CD4-positive, alpha-beta T cell (primary cell): ENCODE measurements around the gene SH3D19. TPM values are rescaled to one million over a fixed set of nuclear protein-coding genes. Genes with fewer than 3 reads are reported as not detected.

ENCODE experiments used
- ATAC-seq: fragments of 200-7000 bp; cut with Tn5 transposase; one replicate; pipeline ENCODE4 v1.10.0; 2022; ENCODE audit warnings: mild to moderate bottlenecking; ENCODE audit not compliant: poor library complexity
- CTCF ChIA-PET: fragments of 350-600 bp; sonication (Branson Sonifier 250); formaldehyde crosslinking; loops from one replicate; lab custom pipeline; 2021; ENCODE audit warnings: antibody characterized with exemption, inconsistent platforms; lab: Charles Lee
- POLR2A ChIA-PET: fragments of 350-600 bp; sonication (Branson Sonifier 250); formaldehyde crosslinking; loops from one replicate; lab custom pipeline; 2021; ENCODE audit warnings: antibody characterized with exemption, inconsistent platforms; lab: Charles Lee
- DNase-seq, 14 experiments: peaks; one replicate each; pipeline ENCODE4 v3.0.0-alpha.2; 2013 to 2020; ENCODE audit warnings: mixed read lengths in 2 of 14
- H3K27ac ChIP-seq, 2 donors: one replicate each; pipeline versions ENCODE4 v1.5.1 to v1.7.0; 2013; ENCODE audit warnings: low read length in 2 of 2, low read depth in 1 of 2, mild to moderate bottlenecking in 1 of 2
- H3K27me3 ChIP-seq, 2 experiments: 1 replicate in 1 of 2; 2 replicates in 1 of 2; pipeline versions ENCODE4 v1.6.1 to v1.7.0; 2013; ENCODE audit warnings: low read length in 2 of 2, control low read depth in 1 of 2, mild to moderate bottlenecking in 1 of 2, moderate library complexity in 1 of 2; ENCODE audit not compliant: insufficient read depth in 2 of 2, control insufficient read depth in 1 of 2
- H3K36me3 ChIP-seq: one replicate; pipeline ENCODE4 v1.6.1; 2013; ENCODE audit warnings: low read length, control low read depth; ENCODE audit not compliant: insufficient read depth
- H3K4me1 ChIP-seq: one replicate; pipeline ENCODE4 v1.6.1; 2013; ENCODE audit warnings: low read length, control low read depth; ENCODE audit not compliant: insufficient read depth
- H3K4me3 ChIP-seq: one replicate; pipeline ENCODE4 v1.5.1; 2013; ENCODE audit warnings: mild to moderate bottlenecking, low read length, moderate library complexity
- H3K9me3 ChIP-seq, 2 experiments: 1 replicate in 1 of 2; 2 replicates in 1 of 2; pipeline versions ENCODE4 v1.6.1 to v1.7.0; 2013; ENCODE audit warnings: low read length in 2 of 2, mild to moderate bottlenecking in 2 of 2, control low read depth in 1 of 2, moderate library complexity in 1 of 2; ENCODE audit not compliant: control insufficient read depth in 1 of 2, insufficient read depth in 1 of 2
- H3K27ac Mint-ChIP-seq: one replicate; pipeline ENCODE4 v1.8.0; 2020; ENCODE audit warnings: mixed read lengths
- H3K27me3 Mint-ChIP-seq: one replicate; pipeline ENCODE4 v1.8.0; 2021; ENCODE audit warnings: mixed read lengths
- H3K36me3 Mint-ChIP-seq: one replicate; pipeline ENCODE4 v1.8.0; 2021; ENCODE audit warnings: low read depth, mixed read lengths
- H3K4me1 Mint-ChIP-seq: one replicate; pipeline ENCODE4 v1.8.0; 2021; ENCODE audit warnings: low read depth, mixed read lengths
- H3K4me3 Mint-ChIP-seq: one replicate; pipeline ENCODE4 v1.8.0; 2020; ENCODE audit warnings: mild to moderate bottlenecking, mixed read lengths
- H3K9me3 Mint-ChIP-seq: one replicate; pipeline ENCODE4 v1.8.0; 2020; ENCODE audit warnings: mixed read lengths
- intact Hi-C, 2 experiments: fragments of 100-400 bp; cut with DNase I in 1 of 2; cut with micrococcal nuclease in 1 of 2; formaldehyde crosslinking; loops; one replicate each; pipeline versions ENCODE4 v1.15.1 to v1.9.0; 2023 to 2025; cut with DNase I, micrococcal nuclease
- total RNA-seq, 174 experiments: library from RNA in 2 of 174; stranded (reverse) in 2 of 174; gene quantifications; one replicate each; pipeline ENCODE4 v1.2.3 and lab custom pipeline; 2021 to 2026
- TF ChIP-seq, protein P1 (sequence below): fragments of 200-600 bp; IDR thresholded peaks from one replicate; pipeline ENCODE4 v1.8.0; 2022; ENCODE audit warnings: antibody characterized with exemption, mild to moderate bottlenecking

Gene SH3D19
- total RNA-seq, 2 experiments from 2014 or later, result 0.27 TPM; not detected in 1

DNA sequence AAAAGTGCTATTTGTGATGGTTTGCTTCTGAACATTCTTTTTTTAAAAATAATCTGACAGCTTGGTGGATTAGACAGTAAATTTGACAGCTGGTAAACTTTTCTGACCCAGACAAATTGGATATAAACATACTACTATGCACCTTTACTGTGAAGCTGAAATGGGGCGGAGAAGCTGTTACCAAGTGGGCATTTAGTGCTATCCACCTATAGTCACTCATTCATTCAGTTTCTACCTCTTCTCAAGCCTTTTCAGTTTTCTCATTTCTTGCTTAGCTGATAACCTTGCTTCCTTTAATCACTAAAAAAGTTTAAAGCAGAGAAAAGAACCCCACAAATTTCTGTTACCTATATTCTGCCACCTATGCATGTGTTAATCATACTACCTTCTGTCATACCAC is 220.8 kb downstream of the SH3D19 start:
- H3K27ac ChIP-seq, result no peak overlapping the region
- intact Hi-C loops, result no loop called here

DNA sequence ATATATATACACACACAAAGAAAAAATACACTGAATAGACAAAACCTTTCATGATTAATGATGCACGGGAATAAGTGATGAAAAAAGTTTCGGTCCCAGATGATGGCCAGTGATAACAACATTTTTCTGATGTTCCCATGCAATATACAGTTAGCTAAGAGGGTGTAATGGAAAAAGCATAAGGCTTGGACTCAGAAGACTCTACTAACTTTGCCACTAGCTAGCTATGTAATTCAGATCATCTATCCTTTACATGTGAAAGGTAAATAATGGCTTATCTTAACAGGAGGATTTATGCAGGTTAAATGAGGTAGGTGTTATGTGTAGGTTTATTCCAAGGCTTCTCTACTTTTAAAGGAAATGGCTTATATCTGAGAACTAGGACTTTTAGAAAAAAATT is 221.6 kb downstream of the SH3D19 start:
- peaks cover 76% of the 10 kb centered on the region for H3K36me3 ChIP-seq
- DNase-seq, result no peak
- no peak for ATAC-seq
- peaks cover 19% of the 10 kb centered on the region for H3K4me1 ChIP-seq
- TF ChIP-seq, protein P1, sequence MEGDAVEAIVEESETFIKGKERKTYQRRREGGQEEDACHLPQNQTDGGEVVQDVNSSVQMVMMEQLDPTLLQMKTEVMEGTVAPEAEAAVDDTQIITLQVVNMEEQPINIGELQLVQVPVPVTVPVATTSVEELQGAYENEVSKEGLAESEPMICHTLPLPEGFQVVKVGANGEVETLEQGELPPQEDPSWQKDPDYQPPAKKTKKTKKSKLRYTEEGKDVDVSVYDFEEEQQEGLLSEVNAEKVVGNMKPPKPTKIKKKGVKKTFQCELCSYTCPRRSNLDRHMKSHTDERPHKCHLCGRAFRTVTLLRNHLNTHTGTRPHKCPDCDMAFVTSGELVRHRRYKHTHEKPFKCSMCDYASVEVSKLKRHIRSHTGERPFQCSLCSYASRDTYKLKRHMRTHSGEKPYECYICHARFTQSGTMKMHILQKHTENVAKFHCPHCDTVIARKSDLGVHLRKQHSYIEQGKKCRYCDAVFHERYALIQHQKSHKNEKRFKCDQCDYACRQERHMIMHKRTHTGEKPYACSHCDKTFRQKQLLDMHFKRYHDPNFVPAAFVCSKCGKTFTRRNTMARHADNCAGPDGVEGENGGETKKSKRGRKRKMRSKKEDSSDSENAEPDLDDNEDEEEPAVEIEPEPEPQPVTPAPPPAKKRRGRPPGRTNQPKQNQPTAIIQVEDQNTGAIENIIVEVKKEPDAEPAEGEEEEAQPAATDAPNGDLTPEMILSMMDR, result no peak
- no peaks in the 10 kb centered on the region for H3K9me3 Mint-ChIP-seq
- no peaks in the 10 kb centered on the region for H3K9me3 ChIP-seq
- peaks cover 36% of the 10 kb centered on the region for H3K4me1 Mint-ChIP-seq
- H3K27ac ChIP-seq, result no peak overlapping the region
- H3K27me3 ChIP-seq, result no peaks in the 10 kb centered on the region
- peak overlapping the region; percentile 40 for H3K27ac Mint-ChIP-seq
- intact Hi-C loops, result no loop called here
- no peaks in the 10 kb centered on the region for H3K27me3 Mint-ChIP-seq
- no peak overlapping the region for H3K4me3 ChIP-seq
- POLR2A ChIA-PET, result no interaction called here
- CTCF ChIA-PET, result no interaction called here
- H3K36me3 Mint-ChIP-seq, result peaks cover 90% of the 10 kb centered on the region
- no peak overlapping the region for H3K4me3 Mint-ChIP-seq

More for the DNA sequence above, 220.8 kb downstream of the SH3D19 start:
- H3K27me3 Mint-ChIP-seq, result no peaks in the 10 kb centered on the region
- Histone ChIP-seq H3K4me1 (peaks cover 16% of the 10 kb centered on the region), H3K36me3 (peaks cover 79% of the 10 kb centered on the region), H3K9me3 (no peaks in the 10 kb centered on the region), H3K27me3 (no peaks in the 10 kb centered on the region), H3K4me3 (no peak overlapping the region)
- H3K4me1 Mint-ChIP-seq, result peaks cover 36% of the 10 kb centered on the region
- TF ChIP-seq, protein P1, result no peak
- no peak overlapping the region for H3K27ac Mint-ChIP-seq
- ChIA-PET POLR2A (interaction anchor here (0.7 to 1.3 kb wide), 2 partner anchors 12 to 1666 kb away, joined by 3 read pairs; no protein-coding TSS in a partner anchor), CTCF (interaction anchor here (1.1 kb wide), 1 partner anchor 89 kb away, joined by 3 read pairs; the partner anchor contains the start of gene LRBA)
- no peak overlapping the region for H3K4me3 Mint-ChIP-seq
- H3K9me3 Mint-ChIP-seq, result no peaks in the 10 kb centered on the region
- ATAC-seq (no peak), DNase-seq (no peak)
- H3K36me3 Mint-ChIP-seq, result peaks cover 84% of the 10 kb centered on the region

DNA sequence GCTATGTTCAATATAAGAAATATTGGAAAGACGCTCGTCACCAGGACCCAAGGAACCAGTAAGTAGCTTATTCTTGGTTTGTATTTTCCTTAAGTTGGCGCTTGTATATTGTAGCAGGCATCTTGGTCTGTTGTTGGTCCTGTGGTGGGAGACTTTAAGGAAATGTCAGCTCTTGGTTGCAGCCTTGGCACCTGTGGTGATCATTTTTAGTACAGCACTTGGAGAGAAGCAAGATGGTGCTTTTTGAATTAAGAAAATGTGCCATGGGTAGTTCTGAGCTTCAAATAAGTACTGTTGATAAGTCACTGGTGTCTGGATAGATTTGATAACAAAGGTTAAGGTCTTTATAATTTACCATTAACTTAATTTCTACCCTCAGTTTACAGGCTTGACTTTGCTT is 224.9 kb downstream of the SH3D19 start:
- intact Hi-C loops, result no loop called here
- H3K27ac ChIP-seq, result peak overlapping the region; percentile 68 to 80
- peaks cover 51% of the 10 kb centered on the region for H3K36me3 ChIP-seq
- ATAC-seq, result no peak
- Mint-ChIP-seq H3K9me3 (no peaks in the 10 kb centered on the region), H3K27ac (peak overlapping the region; percentile 88), H3K27me3 (no peaks in the 10 kb centered on the region), H3K4me3 (peak overlapping the region; percentile 87), H3K4me1 (peaks cover 36% of the 10 kb centered on the region), H3K36me3 (peaks cover 60% of the 10 kb centered on the region)
- no peaks in the 10 kb centered on the region for H3K9me3 ChIP-seq
- peak overlapping the region; percentile 74 for H3K4me3 ChIP-seq
- peaks cover 26% of the 10 kb centered on the region for H3K4me1 ChIP-seq
- no peaks in the 10 kb centered on the region for H3K27me3 ChIP-seq
- CTCF ChIA-PET, result interaction anchor here (1.3 to 2.4 kb wide), 2 partner anchors 308 to 1679 kb away, joined by 3 to 6 read pairs; partner anchors contain the start of genes ARFIP1, FHIP1A and TIGD4
- DNase-seq, result peak in 1 of 14 experiments; percentile 20
- POLR2A ChIA-PET, result interaction anchor here (2.4 to 4.4 kb wide), 2 partner anchors 85 to 1437 kb away, joined by 13 to 78 read pairs; partner anchors contain the start of gene LRBA
- TF ChIP-seq, protein P1, result no peak
